ENCODE data around the gene EML6.
"Not testable (repeated sequence)": the region's sequence is repeated elsewhere in the genome, so short reads cannot be mapped to it uniquely, and the experiment has no call there.

The EML6 gene

DNA sequence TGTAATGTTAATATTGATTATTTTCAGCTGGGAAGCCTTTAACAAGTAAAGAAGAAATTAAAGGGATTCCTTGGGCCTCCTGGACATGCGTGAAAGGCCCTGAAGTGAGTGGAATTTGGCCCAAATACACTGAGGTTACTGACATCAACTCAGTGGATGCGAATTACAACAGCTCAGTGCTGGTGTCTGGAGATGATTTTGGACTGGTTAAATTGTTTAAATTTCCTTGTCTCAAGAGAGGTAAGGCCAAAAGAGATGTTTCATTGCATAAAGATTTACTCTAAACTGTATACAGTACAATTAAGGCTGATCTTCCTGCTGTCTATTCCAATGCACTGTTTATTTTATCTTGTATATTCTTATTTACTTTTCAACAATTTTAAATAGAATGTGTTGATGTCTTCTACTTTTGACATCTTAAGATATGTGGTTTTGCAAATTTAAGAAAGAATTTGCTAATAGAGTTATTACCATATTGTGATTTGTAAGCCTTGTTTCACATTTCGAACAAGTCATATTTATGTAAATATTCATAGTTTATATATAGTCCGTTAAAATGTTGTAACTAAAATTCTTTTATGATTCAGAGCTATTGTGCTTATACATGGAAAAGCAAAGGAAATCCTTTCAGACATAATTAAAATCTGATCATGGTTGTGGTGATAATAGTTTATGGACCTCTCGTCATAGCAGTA is 130.3 kb downstream of the EML6 start:
- DNase-seq: no peak

DNA sequence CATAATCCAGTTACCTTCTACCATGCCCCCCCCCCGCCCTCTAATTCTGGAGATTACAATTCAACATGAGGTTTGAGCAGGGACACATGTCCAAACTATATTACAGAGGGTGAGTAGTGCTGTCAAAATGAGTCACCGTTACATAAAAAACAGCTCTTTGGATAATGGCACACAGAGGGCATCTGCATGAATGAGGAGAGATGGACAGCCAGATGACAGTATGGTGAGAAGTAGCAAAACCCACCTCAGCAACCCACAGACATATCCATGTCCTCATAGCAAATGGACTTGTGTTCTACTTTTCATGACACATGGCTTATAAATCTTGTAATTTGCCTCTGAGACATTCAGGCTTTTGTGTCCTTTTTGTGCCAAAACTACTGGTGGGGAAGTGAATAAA is 132.0 kb downstream of the EML6 start:
- DNase-seq: no peak

DNA sequence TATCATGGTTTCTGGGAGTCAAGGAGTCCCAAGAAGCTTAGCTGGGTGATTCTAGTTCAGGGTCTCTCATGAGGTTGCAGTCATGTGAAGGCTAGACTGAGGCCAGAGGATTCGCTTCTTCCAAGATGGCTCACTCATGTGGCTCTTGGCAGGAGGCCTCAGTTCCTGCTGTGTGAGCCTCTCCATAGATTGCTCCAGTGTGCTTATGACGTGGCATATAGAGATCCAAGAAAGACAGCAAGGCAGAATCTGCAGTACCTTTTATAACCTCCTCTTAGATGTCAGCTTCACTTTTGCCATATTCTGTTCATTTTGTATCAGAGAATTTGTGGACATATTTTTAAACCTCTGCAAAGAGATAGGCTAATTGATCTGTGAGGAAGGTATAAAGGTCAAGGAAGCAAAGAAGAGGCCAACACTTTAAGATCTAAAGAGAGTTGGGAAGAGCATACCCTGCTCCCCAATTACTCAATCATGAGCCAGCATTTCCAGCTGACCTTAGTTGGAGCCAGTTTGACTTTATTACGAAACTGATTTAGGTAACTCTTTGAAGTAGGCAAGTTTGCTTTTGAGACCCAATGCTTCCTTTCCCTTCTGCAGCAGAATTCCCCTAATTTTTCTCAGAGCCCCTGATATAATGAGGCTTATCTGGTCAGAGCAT is 134.7 kb downstream of the EML6 start:
- no peak for DNase-seq

DNA sequence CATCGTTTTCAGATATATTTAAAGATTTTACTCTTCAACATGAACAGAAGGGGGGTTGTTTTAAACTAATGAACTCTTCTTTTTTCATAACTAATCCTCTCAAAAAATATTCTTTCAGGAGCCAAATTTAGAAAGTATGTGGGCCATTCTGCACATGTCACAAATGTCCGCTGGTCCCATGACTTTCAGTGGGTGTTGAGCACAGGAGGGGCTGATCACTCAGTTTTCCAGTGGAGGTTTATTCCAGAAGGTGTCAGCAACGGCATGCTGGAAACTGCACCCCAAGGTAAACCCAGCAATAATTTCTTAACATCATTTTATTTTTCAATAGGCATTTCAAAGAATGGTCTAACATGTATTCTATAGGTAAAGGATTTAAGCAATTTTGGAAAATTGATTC is 136.0 kb downstream of the EML6 start:
- DNase-seq: no peak

DNA sequence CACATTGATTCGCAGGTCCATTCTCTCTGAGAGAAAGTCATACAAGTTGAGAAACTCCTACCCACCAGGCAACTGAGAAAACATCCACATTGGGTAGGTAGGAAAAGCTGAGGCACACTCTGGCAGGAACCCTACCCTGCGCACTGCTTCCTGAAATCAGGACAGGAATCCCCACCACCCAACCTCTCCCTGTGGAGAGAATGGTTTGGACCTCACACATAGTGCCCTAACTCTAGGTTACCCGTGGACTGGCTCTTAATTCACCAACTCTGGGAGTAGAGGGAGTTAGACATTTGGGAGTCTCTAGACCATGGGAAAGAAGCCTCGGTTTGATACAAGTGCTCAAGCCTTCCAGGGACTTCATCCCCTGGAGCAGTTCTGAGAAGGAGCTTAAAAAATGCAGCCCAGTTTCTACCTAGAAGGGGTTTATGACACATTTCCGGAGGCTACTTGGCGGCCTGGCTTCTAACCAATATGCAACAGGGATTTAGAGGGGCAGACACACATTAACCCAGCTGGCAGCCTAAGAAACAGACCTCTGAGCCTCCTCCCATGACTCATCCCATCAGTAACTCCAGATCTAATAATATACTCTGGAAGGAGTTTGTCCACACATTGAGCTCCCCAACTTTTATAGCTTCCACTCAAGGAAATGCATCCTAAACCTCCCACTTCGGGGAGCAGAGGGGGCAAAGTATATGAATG is 136.7 kb downstream of the EML6 start:
- no peak for DNase-seq

DNA sequence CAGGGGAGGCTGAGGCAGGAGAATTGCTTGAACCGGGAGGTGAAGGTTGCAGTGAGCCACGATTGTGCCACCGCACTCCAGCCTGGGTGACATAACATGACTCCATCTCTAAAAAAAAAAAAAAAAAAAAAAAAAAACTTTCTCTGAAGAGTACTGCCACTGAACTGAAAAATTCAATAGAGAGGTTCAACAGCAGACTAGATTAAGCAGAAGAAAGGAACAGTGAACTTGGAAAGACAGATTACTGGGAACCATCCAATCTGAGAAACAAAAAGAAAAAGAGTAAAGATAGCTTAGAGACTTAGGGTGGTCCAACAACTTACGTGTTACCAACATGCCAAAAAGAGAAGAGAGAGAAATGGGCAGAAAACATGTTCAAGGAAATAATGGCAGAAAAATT is 138.8 kb downstream of the EML6 start:
- no peak for DNase-seq

DNA sequence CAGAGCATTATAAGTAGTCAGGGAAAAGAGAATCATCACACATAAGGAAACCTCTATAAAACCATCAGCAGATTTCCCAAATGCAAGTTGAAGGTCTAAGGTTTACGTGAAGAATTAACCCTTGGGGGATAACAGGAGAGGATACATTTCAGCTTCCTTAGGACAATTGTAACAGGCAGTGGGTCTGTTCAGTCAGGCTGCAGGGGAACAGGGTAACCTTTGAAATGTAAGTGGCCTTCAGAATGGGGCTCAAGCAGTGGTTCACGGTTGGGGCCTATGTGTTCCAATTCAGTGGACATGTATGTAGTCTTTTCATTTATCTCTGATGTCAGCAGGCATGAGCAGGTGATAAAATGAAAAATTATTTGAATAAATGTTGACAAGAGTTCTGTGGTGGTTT is 139.3 kb downstream of the EML6 start:
- DNase-seq: no peak

DNA sequence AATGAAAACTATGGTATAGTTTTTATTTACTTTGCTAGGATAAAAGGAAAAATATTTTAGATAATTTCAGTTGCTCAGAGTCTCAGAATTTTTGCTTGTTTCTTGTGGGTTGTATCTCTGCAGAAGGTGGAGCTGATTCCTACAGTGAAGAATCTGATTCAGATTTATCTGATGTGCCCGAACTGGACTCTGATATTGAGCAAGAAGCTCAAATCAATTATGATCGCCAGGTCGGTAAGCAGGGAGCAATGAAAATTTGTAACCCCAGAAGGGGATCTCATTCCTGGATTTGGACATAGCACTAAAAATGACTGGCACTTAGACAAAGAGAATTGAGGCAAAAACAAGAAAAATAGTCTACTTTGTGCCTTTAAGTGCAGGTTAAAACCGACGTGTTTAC is 140.2 kb downstream of the EML6 start:
- no peak for DNase-seq

DNA sequence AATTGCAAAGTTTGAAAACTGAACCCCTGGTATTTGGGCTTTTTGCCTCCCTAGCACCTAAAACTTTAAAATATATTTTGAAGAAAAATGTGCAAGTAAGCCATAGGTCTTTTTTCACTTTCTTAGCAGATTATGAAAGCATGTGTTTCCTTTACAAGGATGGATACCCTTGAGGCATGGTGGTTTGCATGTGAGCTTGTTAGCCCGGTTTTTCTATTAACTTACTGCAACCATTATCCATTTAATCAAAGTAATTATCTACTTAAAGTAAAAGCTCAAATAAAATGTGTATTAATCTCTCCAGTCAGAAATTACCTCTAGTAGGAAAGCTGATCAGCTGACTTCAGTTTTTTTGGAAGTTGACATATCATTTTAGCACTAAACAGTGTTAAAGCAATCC is 140.6 kb downstream of the EML6 start:
- no peak for DNase-seq

DNA sequence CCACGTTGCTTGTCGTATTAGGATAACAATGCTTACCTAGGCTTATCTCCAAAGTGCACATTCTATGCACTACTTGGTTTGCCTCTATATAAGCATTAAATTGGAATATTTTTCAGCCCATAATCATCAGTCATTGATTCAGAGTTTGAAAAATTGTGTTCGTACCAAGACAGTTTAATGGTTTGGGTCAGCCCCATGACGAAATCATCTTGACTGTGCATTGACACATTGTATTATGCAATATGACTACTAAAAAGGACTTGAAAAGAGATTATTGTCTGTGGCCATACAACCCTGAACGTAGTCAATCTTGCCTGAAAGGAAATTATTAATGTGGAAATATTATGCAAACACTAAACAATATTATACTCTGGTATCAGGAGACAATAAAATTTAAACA is 141.3 kb downstream of the EML6 start:
- no peak for DNase-seq

DNA sequence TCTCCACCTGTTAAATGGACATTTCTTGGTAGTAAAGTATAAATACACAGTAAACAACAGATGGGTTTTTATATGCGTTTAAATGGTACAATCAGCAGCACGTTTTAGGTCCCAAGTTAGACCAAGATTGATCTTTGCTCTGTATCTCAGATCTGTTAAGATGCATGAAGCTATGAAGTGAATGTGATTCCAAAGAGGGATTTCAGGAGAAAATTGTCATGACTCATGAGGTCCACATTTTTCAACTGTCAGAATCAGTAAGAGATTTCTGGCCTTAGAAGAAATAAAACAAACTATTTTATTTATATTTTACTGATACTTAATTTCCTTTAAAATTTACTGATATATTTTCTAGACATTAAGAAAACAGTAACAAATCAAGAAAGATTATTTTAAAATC is 142.7 kb downstream of the EML6 start:
- no peak for DNase-seq

DNA sequence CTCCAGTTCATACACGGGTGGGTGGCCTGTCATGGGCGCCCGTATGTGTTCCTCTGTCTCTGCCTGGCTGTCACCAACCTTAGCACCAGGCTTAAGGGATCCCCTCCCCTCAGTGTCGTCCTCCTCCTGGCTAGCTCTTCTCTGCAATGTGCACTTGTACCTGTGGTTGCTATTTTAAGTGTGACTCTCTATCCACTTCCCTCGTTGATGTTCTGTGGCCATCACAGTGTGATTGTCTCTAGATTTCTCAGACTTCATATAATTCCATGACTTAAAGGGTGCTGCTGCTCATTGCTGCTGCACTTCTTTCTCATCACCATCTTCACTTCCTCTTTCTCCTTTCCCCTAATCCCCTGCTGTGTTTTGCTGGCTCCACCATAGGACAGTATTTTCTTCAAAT is 143.4 kb downstream of the EML6 start:
- no peak for DNase-seq

DNA sequence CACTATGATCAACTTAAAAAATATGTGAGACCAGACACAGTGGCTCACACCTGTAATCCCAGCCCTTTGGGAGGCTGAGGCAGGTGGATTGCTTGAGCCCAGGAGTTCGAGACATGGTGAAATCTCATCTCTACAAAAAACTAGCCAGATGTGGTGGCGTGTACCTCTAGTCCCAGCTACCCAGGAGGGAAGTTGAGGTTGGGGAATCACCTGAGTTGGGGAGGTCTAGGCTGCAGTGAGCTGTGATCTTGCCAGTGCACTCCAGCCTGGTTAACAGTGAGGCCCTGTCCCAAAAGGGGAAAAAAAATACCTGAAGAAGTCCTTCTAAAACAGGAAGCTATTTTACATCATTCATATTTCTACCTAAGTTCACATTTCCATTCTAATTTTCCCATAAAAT is 144.0 kb downstream of the EML6 start:
- DNase-seq: no peak

DNA sequence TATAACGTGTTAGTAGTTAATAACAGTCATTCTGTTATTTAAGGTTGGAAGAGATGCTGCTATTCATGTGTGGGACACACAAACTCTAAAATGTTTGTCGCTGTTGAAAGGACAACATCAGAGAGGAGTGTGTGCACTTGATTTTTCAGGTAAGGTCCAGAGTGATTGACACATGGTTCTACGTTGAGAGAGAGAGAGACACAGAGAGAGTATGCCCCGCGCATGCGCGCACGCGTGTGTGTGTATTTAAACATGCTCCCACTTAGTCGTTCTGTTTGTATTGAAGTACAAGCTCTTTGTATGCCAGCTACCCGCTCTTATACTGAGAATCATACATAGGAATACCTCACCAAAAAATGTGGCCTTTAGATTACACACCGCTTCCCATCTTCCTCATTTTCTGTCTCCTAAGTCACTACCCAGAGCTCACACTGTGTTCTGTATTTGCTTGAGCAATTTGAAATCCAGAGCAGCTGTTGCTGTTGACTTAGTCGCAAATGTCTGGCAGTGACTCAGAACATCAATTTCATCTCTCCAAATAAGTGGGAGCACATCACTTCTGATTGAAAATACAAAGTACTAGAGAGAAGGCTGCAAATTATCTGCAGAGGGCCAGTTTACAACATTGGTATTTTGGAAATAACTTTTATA is 148.1 kb downstream of the EML6 start:
- DNase-seq: no peak

DNA sequence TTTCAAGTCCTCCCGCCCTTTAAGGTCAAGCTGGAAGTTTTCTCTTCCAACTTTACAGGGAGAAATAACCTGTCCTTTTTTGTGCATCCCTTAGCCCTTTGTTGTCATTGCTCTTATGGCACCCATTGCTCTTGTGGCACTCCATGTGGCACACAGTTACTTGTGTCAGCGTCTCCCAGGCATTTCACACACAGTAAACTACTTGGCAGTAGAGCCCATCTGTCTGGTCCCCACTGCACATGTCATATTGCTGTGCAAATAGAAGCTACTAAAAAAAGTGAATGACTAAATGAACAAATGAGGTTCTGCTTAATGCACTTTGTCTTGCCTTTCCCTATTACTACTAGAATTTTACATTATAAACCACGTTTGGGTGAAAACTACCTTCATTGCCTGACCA is 149.3 kb downstream of the EML6 start:
- DNase-seq: no peak

DNA sequence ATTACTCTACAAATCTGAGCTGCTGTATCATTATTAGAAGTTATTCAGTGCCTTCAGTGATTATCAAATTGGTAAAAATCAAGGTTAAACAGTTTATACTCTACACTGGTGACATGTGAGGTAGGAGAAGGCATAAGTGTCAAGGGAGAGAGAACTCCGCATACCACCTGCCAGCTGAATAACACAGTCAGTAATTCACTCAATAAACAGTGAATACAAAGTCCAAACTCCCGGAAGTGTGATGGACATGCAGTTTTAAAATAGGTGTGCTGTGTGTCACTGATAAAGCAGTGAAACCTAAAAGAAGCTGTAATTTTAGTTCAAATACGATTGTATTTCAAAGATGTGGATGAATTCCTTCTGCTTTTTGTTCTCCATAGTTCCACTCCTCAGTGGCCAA is 149.8 kb downstream of the EML6 start:
- not testable (repeated sequence) for DNase-seq

DNA sequence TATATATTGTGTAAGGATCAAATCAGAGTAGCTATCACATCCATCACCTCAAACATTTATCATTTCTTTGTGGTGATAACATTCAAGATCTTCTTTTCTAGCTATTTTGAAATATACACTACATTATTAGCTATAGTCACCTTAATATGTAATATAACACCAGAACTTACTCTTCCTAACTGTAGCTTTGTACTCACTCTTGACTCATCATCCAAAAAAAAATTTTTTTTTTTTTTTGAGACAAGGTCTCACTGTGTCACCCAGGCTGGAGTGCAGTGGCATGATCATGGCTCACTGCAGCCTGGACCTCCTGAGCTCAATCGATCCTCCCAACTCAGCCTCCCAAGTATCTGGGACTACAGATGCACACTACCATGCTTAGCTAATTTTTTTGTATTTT is 153.3 kb downstream of the EML6 start:
- no peak for DNase-seq

DNA sequence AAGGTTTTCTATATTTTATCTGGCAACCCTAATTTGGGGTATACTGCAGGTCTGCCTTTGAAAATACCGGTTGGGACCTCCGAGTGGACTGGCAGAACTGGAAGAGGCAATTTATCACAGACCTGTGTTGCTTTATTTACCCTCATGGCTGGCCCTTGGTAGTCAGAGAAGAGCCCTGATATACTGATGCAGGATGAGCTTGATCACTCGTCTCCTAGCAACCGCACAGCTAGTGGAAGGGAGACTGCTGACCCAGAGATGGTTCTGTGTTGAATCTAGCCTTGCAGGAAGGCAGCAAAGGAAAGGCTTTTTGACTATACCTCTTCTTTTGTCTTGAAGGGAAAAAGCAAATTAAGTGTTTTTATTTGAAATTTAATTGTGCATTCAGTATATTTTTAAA is 154.7 kb downstream of the EML6 start:
- DNase-seq: no peak

DNA sequence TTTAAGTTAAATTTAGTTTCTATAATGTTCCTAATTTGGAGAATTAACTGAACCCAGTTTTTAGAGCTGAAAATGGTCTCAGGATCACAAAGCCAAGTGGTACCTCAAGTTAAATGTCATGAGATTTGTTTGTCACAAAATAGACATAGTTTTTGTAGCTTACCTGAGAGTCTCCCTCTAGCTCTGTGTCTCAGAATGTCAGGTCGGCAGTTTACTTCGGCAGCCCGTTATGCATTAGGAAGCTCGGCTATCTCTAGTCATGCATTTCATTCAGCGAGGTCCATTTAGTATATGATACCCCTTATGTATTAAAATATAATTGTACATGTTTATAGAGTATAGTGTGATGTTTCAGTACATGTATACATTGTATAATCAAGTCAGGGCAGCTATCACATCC is 155.6 kb downstream of the EML6 start:
- no peak for DNase-seq

DNA sequence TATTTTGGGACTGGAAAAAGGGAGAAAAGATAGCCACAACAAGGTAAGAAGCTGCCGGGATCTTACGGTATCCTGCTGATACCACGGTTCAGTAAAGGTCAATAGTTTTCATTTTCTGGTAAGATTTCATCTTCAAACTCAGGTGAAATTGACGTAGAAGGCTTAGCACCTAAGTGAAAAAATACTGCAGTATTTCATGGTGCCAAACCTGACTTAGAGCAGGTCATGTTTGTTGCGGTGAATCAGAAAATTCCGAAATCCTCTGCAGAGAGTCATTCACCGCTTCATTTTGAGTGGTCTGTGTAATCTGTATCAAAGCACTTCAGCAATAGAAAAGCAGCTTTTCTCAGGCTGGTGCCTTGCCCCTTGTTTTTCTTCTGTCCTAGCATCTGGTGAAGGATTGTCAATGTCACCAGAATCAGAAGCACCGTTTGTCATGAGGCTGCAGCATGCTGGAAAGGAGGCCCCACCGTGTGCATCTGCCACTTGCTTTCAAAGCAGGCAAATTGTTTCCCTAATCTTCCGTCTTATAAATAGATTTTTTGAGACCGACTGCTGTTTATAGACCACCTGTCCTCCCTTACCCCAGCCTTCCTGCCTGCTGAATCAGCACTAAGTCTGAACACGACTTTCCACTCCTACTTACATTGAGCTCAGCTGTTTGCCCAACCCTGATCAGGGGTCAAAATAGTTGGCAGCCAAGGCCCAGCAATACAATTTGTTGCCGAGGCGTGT is 156.3 kb downstream of the EML6 start:
- DNase-seq: no peak

DNA sequence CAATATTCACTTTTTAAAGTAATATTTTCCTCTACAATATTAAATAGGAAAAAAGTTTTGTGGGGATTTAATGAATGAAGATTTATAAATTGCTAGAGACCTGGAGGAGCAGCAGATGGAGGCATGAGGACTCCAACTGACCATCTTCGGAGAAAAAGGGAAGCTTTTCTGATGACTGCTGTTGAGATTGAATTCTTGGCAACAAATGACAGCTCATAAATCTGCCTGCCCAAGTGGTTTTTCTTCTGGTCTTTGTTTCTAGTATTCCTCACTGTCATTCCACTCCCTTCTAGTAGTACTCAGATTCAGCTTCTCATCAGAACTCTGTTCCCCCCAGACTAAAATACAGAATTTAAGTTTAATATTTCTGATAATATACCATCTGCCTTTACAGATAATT is 157.0 kb downstream of the EML6 start:
- DNase-seq: no peak

DNA sequence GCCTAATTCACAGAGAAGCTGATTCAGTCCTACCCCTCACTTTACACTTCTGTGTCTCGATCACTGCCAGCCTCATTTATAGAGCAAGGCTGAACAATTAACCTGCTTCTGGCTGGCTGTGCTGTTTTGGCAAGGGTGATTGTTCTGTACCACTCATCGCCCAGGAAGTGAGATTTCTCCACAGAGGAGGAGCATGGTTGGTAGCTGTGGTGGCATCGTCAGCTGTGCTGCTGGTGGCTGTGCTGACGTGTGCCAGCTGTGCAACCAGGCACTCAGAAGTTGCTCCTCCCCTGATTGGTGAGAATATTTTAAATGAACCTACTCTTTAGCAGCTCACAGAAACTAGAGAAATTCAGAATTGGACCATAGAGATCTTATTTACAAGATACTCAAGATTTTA is 158.3 kb downstream of the EML6 start:
- DNase-seq: no peak

DNA sequence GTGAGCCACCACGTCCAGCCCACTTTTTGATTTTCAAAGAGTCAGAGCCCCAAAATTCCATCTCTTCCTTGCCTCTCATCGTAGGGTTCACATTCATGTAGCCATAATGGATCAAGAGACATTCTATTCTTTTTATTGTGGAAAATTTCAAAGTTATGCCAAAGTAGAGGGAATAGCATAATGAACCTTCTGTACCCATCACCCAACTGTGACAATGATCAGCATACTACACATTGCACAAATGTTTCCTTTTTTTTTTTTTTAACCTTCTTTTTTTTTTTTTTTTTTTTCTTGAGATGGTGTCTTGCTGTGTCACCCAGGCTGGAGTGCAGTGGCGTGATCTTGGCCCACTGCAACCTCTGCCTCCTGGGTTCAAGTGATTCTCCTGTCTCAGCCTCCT is 162.4 kb downstream of the EML6 start:
- no peak for DNase-seq

Data from stimulated activated CD4-positive, alpha-beta T cell treated with anti-CD3 and anti-CD28 coated beads, Interleukin-4, amount 100 ng/mL, for 4 hours (primary cell).